ENCODE data around the gene BAZ2B.

BAZ2B gene

GRCh38 chr2:159616286-159616701 is at the start of gene BAZ2B:
BAZ2B (minus strand) TSS chr2:159616548; CDS start chr2:159478719, 137,829 bp downstream.
- H3K27ac Mint-ChIP-seq: peak within 1 kb of the TSS; percentile 87 to 88
- H3K9me3 Mint-ChIP-seq: no peaks in the 10 kb centered on the region
- DNase-seq (peak in 1 of 2 donors; percentile 3), ATAC-seq (peak; percentile 44)
- peaks cover 7% of the 10 kb centered on the region for H3K27me3 Mint-ChIP-seq
- peak within 1 kb of the TSS; percentile 90 to 91 for H3K4me3 Mint-ChIP-seq
- H3K4me1 Mint-ChIP-seq: peaks cover 13% of the 10 kb centered on the region

- DNase-seq (no peak), ATAC-seq (no peak)
- Mint-ChIP-seq H3K4me1 (no peaks in the 10 kb centered on the region), H3K9me3 (peaks cover 3 to 15% of the 10 kb centered on the region in 2 donors), H3K27me3 (no peaks in the 10 kb centered on the region), H3K4me3 (no peak overlapping the region), H3K27ac (no peak overlapping the region)
These were observed 44.9 kb upstream of the BAZ2B start for GRCh38 chr2:159661286-159661685.

GRCh38 chr2:159658881-159659873 is 42.8 kb upstream of the BAZ2B start:
- ATAC-seq: no peak
- no peak for DNase-seq

GRCh38 chr2:159653962-159654361 is 37.6 kb upstream of the BAZ2B start:
- no peak for DNase-seq
- Mint-ChIP-seq H3K9me3 (peaks cover 5 to 18% of the 10 kb centered on the region in 2 donors), H3K4me3 (no peak overlapping the region), H3K27ac (no peak overlapping the region), H3K4me1 (no peaks in the 10 kb centered on the region), H3K27me3 (no peaks in the 10 kb centered on the region)
- no peak for ATAC-seq

More at GRCh38 chr2:159658881-159659873, 42.8 kb upstream of the BAZ2B start:
- no peaks in the 10 kb centered on the region for H3K4me1 Mint-ChIP-seq
- no peak overlapping the region for H3K27ac Mint-ChIP-seq
- H3K9me3 Mint-ChIP-seq: peaks cover 5 to 18% of the 10 kb centered on the region in 2 donors
- H3K4me3 Mint-ChIP-seq: no peak overlapping the region
- H3K27me3 Mint-ChIP-seq: no peaks in the 10 kb centered on the region

- Mint-ChIP-seq H3K27ac (peak overlapping the region in 1 of 2 donors; percentile 83), H3K9me3 (peaks cover 5 to 12% of the 10 kb centered on the region in 2 donors), H3K4me1 (no peaks in the 10 kb centered on the region), H3K27me3 (no peaks in the 10 kb centered on the region), H3K4me3 (no peak overlapping the region)
- DNase-seq (no peak), ATAC-seq (no peak)
These were observed 35.5 kb upstream of the BAZ2B start for GRCh38 chr2:159651884-159652283.

GRCh38 chr2:159650574-159650973 is 34.2 kb upstream of the BAZ2B start:
- Mint-ChIP-seq H3K9me3 (peaks cover 2 to 10% of the 10 kb centered on the region in 2 donors), H3K4me1 (no peaks in the 10 kb centered on the region), H3K4me3 (no peak overlapping the region), H3K27me3 (no peaks in the 10 kb centered on the region), H3K27ac (no peak overlapping the region)
- no peak for DNase-seq
- no peak for ATAC-seq

GRCh38 chr2:159648643-159649042 is 32.3 kb upstream of the BAZ2B start:
- H3K4me1 Mint-ChIP-seq: no peaks in the 10 kb centered on the region
- peaks cover 4 to 21% of the 10 kb centered on the region in 2 donors for H3K9me3 Mint-ChIP-seq
- no peak for DNase-seq
- H3K4me3 Mint-ChIP-seq: no peak overlapping the region
- H3K27ac Mint-ChIP-seq: no peak overlapping the region
- H3K27me3 Mint-ChIP-seq: no peaks in the 10 kb centered on the region
- ATAC-seq: no peak

- H3K9me3 Mint-ChIP-seq: peaks cover 4 to 21% of the 10 kb centered on the region in 2 donors
- ATAC-seq: no peak
- no peak overlapping the region for H3K4me3 Mint-ChIP-seq
- no peaks in the 10 kb centered on the region for H3K4me1 Mint-ChIP-seq
- H3K27me3 Mint-ChIP-seq: no peaks in the 10 kb centered on the region
- DNase-seq: no peak
- H3K27ac Mint-ChIP-seq: no peak overlapping the region
These were observed 31.3 kb upstream of the BAZ2B start for GRCh38 chr2:159647667-159648066.

- Mint-ChIP-seq H3K9me3 (peaks cover 12 to 28% of the 10 kb centered on the region in 2 donors), H3K27ac (no peak overlapping the region), H3K4me3 (no peak overlapping the region), H3K4me1 (no peaks in the 10 kb centered on the region), H3K27me3 (no peaks in the 10 kb centered on the region)
- no peak for ATAC-seq
- no peak for DNase-seq
These were observed 23.8 kb upstream of the BAZ2B start for GRCh38 chr2:159640176-159640575.

GRCh38 chr2:159639712-159640111 is 23.4 kb upstream of the BAZ2B start:
- H3K4me3 Mint-ChIP-seq: no peak overlapping the region
- peaks cover 12 to 23% of the 10 kb centered on the region in 2 donors for H3K9me3 Mint-ChIP-seq
- DNase-seq (no peak), ATAC-seq (no peak)
- no peaks in the 10 kb centered on the region for H3K4me1 Mint-ChIP-seq
- no peaks in the 10 kb centered on the region for H3K27me3 Mint-ChIP-seq
- no peak overlapping the region for H3K27ac Mint-ChIP-seq

GRCh38 chr2:159639071-159639470 is 22.7 kb upstream of the BAZ2B start:
- H3K4me1 Mint-ChIP-seq: no peaks in the 10 kb centered on the region
- no peak overlapping the region for H3K27ac Mint-ChIP-seq
- H3K4me3 Mint-ChIP-seq: no peak overlapping the region
- DNase-seq (no peak), ATAC-seq (no peak)
- H3K9me3 Mint-ChIP-seq: peaks cover 12 to 21% of the 10 kb centered on the region in 2 donors
- H3K27me3 Mint-ChIP-seq: no peaks in the 10 kb centered on the region

- Mint-ChIP-seq H3K9me3 (peaks cover 12 to 21% of the 10 kb centered on the region in 2 donors), H3K4me3 (no peak overlapping the region), H3K4me1 (no peaks in the 10 kb centered on the region), H3K27ac (no peak overlapping the region), H3K27me3 (no peaks in the 10 kb centered on the region)
- no peak for ATAC-seq
- no peak for DNase-seq
These were observed 21.7 kb upstream of the BAZ2B start for GRCh38 chr2:159637988-159638501.

- DNase-seq: no peak
- Mint-ChIP-seq H3K9me3 (peaks cover 12 to 21% of the 10 kb centered on the region in 2 donors), H3K4me1 (no peaks in the 10 kb centered on the region), H3K27me3 (no peaks in the 10 kb centered on the region), H3K27ac (peak overlapping the region in 1 of 2 donors; percentile 24), H3K4me3 (no peak overlapping the region)
- ATAC-seq: no peak
These were observed 20.9 kb upstream of the BAZ2B start for GRCh38 chr2:159637240-159637639.

GRCh38 chr2:159635006-159635789 is 18.9 kb upstream of the BAZ2B start:
- no peak overlapping the region for H3K4me3 Mint-ChIP-seq
- ATAC-seq: no peak
- no peaks in the 10 kb centered on the region for H3K27me3 Mint-ChIP-seq
- H3K27ac Mint-ChIP-seq: no peak overlapping the region
- H3K4me1 Mint-ChIP-seq: no peaks in the 10 kb centered on the region
- peaks cover 12 to 21% of the 10 kb centered on the region in 2 donors for H3K9me3 Mint-ChIP-seq
- DNase-seq: no peak

GRCh38 chr2:159633219-159633618 is 16.9 kb upstream of the BAZ2B start:
- DNase-seq (no peak), ATAC-seq (no peak)
- no peaks in the 10 kb centered on the region for H3K27me3 Mint-ChIP-seq
- H3K4me1 Mint-ChIP-seq: no peaks in the 10 kb centered on the region
- peaks cover 0 to 8% of the 10 kb centered on the region in 2 donors for H3K9me3 Mint-ChIP-seq
- peak overlapping the region in 1 of 2 donors; percentile 12 for H3K27ac Mint-ChIP-seq
- no peak overlapping the region for H3K4me3 Mint-ChIP-seq
